Pancreas (tissue), 10 donors: ENCODE results near the gene TMCC3. TPM values are rescaled to one million over a fixed set of nuclear protein-coding genes. Genes with fewer than 3 reads are reported as not detected.
A peak's percentile ranks its signal among the peaks of the same experiment; 100 is the strongest.

ENCODE experiments used
- ATAC-seq, 4 donors: fragments of 200-7000 bp; cut with Tn5 transposase; one replicate each; pipeline versions ENCODE4 v1.8.0 to v1.9.1; 2020; ENCODE audit warnings: mild to moderate bottlenecking in 4 of 4, moderate library complexity in 4 of 4
- DNase-seq, 6 donors: peaks; one replicate each; pipeline ENCODE4 v3.0.0-alpha.2; 2020
- FAIRE-seq: peaks from 2 replicates; lab custom pipeline; 2012; peaks lifted over from hg19 to GRCh38; lab: Jason Lieb, UNC
- H3K27ac ChIP-seq, 4 donors: fragments of 200-600 bp; sonication (generic); 1 replicate in 3 of 4; 2 replicates in 1 of 4; pipeline versions ENCODE4 v1.5.0 to v1.8.0; 2020
- H3K27me3 ChIP-seq, 4 donors: fragments of 200-600 bp; one replicate each; pipeline ENCODE4 v1.8.0; 2021
- H3K36me3 ChIP-seq, 3 donors: fragments of 200-600 bp; sonication (generic) in 1 of 3; one replicate each; pipeline versions ENCODE4 v1.5.0 to v1.8.0; 2020 to 2021
- H3K4me1 ChIP-seq, 3 donors: fragments of 200-600 bp; one replicate each; pipeline ENCODE4 v1.8.0; 2021
- H3K4me3 ChIP-seq, 4 donors: fragments of 200-600 bp; sonication (generic) in 2 of 4; one replicate each; pipeline versions ENCODE4 v1.5.0 to v1.8.0; 2020 to 2021
- H3K9me3 ChIP-seq, 4 donors: fragments of 200-600 bp; one replicate each; pipeline ENCODE4 v1.8.0; 2021
- CTCF ChIP-seq, 4 donors: fragments of 200-600 bp; sonication (generic) in 3 of 4; IDR thresholded peaks; one replicate each; pipeline versions ENCODE4 v1.5.0 to v1.8.0; 2021; ENCODE audit warnings: antibody characterized with exemption in 4 of 4
- WGBS, 2 donors: extraction: QIAGEN DNeasy Blood & Tissue Kit; methylation state at CpG; one replicate each; pipeline ENCODE4 v1.1.7; 2013; 5-methylcytosine and 5-hydroxymethylcytosine counted together
- intact Hi-C, 3 donors: fragments of 100-400 bp; cut with DNase I; formaldehyde crosslinking; loops; one replicate each; pipeline versions ENCODE4 v1.11.1 to v1.14.2; 2022
- polyA plus RNA-seq, 2 donors: library from polyadenylated mRNA; stranded (reverse); fragments of 200-250 nt; gene quantifications; one replicate each; pipeline ENCODE4 v1.2.3, GENCODE V29; 2013
- total RNA-seq, 6 donors: library from RNA; stranded (reverse); fragmentation: NEBNext Ultra II Directional in 4 of 6; extraction: Animal tissue kit (Norgen Biotek cat#: 25700) in 4 of 6; gene quantifications; one replicate each; pipeline versions ENCODE4 v1.2.1 to v1.2.4, GENCODE V29; 2021 to 2023
- donor health status: healthy with polysubstance abuse.
- donor health status: DM: no; HTN: no; CAD: no; lungs with moderate emphysema.
- donor health status: DM: no; HTN: no; CAD: no.
- donor health status: control.
- donor health status: control.
- donor health status: Bipolar disorder and iron deficiency.
- donor health status: DM: yes; HTN: yes; CAD: no.
- donor health status: DM: no; HTN: no; CAD: no.
- donor health status: DM: no; HTN: no; CAD: no.
- donor health status: DM: yes; HTN: yes; CAD: no.

TMCC3 gene
- total and polyA plus RNA-seq, 8 donors, result 1.0 to 6.9 (median 2.3) TPM

- Histone ChIP-seq H3K36me3 (no peaks in the 10 kb centered on the region), H3K27me3 (no peaks in the 10 kb centered on the region), H3K4me1 (no peaks in the 10 kb centered on the region), H3K27ac (no peak overlapping the region), H3K9me3 (no peaks in the 10 kb centered on the region), H3K4me3 (no peak overlapping the region)
- ATAC-seq (no peak), FAIRE-seq (no peak), DNase-seq (no peak)
- WGBS, 2 donors, result 71 to 91% methylated on average over 8 of the region's 8 CpGs
- TF ChIP-seq CTCF (IDR thresholded peaks at IDR 0.05), result no peak
- intact Hi-C loops, result no loop called here
These were observed 84.0 kb downstream of the TMCC3 start for GRCh38 chr12:94566345-94566744.

- Histone ChIP-seq H3K36me3 (no peaks in the 10 kb centered on the region), H3K9me3 (no peaks in the 10 kb centered on the region), H3K27ac (no peak overlapping the region), H3K4me3 (no peak overlapping the region), H3K4me1 (no peaks in the 10 kb centered on the region), H3K27me3 (no peaks in the 10 kb centered on the region)
- intact Hi-C loops, result no loop called here
- DNase-seq (no peak), ATAC-seq (no peak), FAIRE-seq (no peak)
- TF ChIP-seq CTCF (IDR thresholded peaks at IDR 0.05), result no peak
- 86 to 94% methylated on average over 8 of the region's 8 CpGs for WGBS, 2 donors
These were observed 84.7 kb downstream of the TMCC3 start for GRCh38 chr12:94565683-94566082.

GRCh38 chr12:94563286-94563685 lies 87.1 kb downstream of the TMCC3 start:
- no peak for ATAC-seq
- Histone ChIP-seq H3K27me3 (no peaks in the 10 kb centered on the region), H3K36me3 (no peaks in the 10 kb centered on the region), H3K27ac (no peak overlapping the region), H3K4me1 (no peaks in the 10 kb centered on the region), H3K4me3 (no peak overlapping the region), H3K9me3 (no peaks in the 10 kb centered on the region)
- no peak for DNase-seq
- TF ChIP-seq CTCF (IDR thresholded peaks at IDR 0.05), result no peak
- WGBS, 2 donors, result 86 to 88% methylated on average over 5 of the region's 5 CpGs
- intact Hi-C loops, result no loop called here
- no peak for FAIRE-seq

GRCh38 chr12:94561943-94562411 lies 88.4 kb downstream of the TMCC3 start:
- H3K9me3 ChIP-seq, result no peaks in the 10 kb centered on the region
- FAIRE-seq, result no peak
- ATAC-seq, result peak; percentile 61 to 91 (median 83)
- no peak for TF ChIP-seq CTCF (IDR thresholded peaks at IDR 0.05)
- no peaks in the 10 kb centered on the region for H3K27me3 ChIP-seq
- H3K27ac ChIP-seq, result no peak overlapping the region
- no peaks in the 10 kb centered on the region for H3K36me3 ChIP-seq
- intact Hi-C loops, result no loop called here
- DNase-seq, result peak; percentile 26 to 81 (median 60)
- no peak overlapping the region for H3K4me3 ChIP-seq
- WGBS, 2 donors, result 28 to 41% methylated on average over 11 of the region's 11 CpGs
- H3K4me1 ChIP-seq, result no peaks in the 10 kb centered on the region

GRCh38 chr12:94560431-94561221 lies 89.7 kb downstream of the TMCC3 start:
- 75 to 77% methylated on average over 17 of the region's 17 CpGs for WGBS, 2 donors
- no peak for TF ChIP-seq CTCF (IDR thresholded peaks at IDR 0.05)
- ATAC-seq (peak in 1 of 4 donors; percentile 39), DNase-seq (peak in 1 of 6 donors; percentile 60), FAIRE-seq (no peak)
- intact Hi-C loops, result no loop called here
- Histone ChIP-seq H3K4me1 (no peaks in the 10 kb centered on the region), H3K4me3 (no peak overlapping the region), H3K36me3 (no peaks in the 10 kb centered on the region), H3K27ac (no peak overlapping the region), H3K9me3 (no peaks in the 10 kb centered on the region), H3K27me3 (no peaks in the 10 kb centered on the region)
